GM12892 (cell line): ENCODE measurements around the gene MRPS27.

ENCODE experiments used
- DNase-seq: peaks from one replicate; pipeline ENCODE4 v3.0.0; 2011; ENCODE audit not compliant: insufficient read length
- FAIRE-seq: peaks from 2 replicates; lab custom pipeline; 2011; peaks lifted over from hg19 to GRCh38; lab: Jason Lieb, UNC
- POLR2A ChIP-seq: IDR thresholded peaks from 2 replicates; pipeline ENCODE4 v1.6.1; 2011; ENCODE audit warnings: low read depth, low read length, control low read depth
- POLR2AphosphoS5 ChIP-seq: IDR thresholded peaks from 2 replicates; pipeline ENCODE4 v1.6.1; 2011; ENCODE audit warnings: low read depth, low read length, control low read depth
- TAF1 ChIP-seq: IDR thresholded peaks from 2 replicates; pipeline ENCODE4 v1.6.1; 2011; ENCODE audit warnings: low read depth, mild to moderate bottlenecking, control low read depth, low read length, borderline replicate concordance

MRPS27 gene

DNA sequence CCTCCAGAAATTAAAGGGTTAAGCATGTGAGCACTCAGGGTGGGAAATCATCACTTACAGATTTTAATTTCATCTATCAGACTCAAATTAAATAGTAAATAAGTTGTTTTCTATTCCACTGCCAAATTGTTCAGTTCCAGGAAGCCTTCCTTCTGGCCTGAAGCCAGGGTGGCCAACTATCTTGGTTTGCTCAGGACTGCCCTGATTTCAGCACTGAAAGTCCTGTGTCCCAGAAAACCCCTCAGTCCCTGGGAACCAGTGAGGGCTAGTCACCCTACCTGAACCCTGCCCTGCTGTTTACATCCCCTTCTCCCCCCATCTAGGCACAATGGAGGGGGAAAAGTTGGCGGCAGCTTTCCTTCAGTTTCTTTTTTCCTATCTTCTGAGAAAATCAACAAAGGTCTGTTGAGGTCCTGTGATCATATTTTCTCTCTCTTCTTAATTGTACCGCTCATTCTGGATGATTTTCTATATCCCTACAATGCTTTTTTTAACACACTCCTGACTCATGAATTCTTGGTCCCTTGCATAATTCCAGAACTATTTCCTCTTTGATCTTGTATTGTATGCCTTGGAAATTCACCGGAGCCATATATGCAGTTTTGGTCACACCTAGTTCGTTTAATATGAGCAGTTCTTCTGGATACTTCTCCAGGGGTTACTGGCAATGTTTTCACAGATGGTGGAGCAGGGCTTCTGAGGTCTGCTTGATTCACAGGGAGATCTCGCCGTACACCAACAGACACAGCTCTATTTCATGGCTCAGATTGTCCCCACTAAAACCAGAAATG is 109.0 kb downstream of the MRPS27 start:
- DNase-seq, result no peak
- FAIRE-seq, result no peak
- TF ChIP-seq POLR2AphosphoS5 (no peak), POLR2A (no peak), TAF1 (no peak)

DNA sequence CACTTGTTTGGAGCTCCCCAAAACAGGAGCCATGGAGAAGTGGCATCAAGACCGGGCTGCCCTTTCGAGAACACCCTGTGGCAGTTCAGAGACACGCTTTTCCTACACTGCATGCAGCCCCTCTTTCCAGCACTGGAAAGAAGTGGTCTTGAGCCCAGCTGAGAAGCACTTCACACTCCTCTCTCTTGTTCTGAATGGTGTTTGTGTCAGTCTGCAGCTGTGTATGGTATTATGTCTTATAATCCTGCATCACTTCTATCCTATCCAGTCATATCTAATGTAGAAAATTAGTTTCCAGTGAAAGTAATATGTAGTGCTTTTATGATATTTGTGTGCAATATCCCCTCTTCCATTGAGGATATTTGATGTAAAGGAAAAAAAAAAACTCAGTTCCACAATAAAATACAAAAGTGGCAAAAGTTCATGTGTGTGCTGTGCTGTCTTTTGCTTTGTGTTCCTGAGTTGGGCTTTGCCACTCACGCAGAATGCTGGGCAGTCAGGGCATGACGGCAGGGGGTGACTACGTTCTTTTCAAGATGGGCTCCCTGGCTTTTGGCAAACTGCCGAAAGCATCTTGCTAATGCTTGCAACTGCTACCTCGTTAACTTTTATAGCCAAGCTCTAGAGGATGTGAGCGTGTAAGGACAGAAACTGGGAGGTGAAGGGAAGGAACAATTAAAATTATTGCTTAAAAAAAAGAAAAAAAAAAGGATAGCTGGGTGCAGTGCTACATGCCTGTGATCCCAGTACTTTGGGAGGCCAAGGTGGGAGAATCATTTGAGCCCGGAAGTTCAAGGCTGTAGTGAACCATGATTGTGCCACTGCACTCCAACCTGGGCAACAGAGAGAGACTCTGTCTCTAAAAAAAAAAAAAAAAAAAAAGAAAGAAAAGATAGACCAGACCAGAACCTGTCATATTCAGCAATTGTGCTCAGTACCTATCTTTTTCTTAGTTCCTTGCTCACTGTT is 110.6 kb downstream of the MRPS27 start:
- no peak for FAIRE-seq
- no peak for DNase-seq

DNA sequence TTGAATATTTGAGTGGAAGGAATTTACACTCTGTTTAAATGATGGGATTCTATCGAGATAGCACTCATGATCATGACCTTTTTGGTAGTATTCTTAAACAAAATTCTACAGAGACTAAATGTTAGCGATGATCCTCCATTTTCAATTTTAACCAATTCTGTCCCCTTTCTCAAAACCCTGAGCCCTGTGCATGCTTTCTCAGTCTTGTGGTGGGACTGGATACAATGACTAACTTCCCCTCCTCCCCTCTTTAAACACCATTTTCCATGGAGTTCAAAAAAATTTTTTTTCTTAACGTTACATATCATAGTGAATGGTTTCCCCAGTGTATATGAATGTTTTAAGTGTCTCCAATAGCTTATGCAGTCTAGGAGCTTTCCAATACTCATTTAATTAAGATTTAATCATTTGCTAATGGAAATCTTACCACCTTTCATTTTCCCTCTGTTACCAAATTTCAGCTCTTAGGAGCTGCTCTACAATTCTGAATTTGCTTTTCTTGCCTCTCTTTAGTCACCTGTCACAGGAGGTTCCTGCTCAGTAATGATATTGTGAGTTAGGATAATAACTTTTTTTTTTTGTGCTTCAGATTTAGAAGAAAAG is 111.6 kb downstream of the MRPS27 start:
- DNase-seq, result no peak
- FAIRE-seq, result no peak
- no peak for TF ChIP-seq POLR2AphosphoS5
- no peak for TF ChIP-seq POLR2A
- no peak for TF ChIP-seq TAF1

More for the DNA sequence above, 110.6 kb downstream of the MRPS27 start:
- TF ChIP-seq POLR2A (no peak), TAF1 (no peak), POLR2AphosphoS5 (no peak)

DNA sequence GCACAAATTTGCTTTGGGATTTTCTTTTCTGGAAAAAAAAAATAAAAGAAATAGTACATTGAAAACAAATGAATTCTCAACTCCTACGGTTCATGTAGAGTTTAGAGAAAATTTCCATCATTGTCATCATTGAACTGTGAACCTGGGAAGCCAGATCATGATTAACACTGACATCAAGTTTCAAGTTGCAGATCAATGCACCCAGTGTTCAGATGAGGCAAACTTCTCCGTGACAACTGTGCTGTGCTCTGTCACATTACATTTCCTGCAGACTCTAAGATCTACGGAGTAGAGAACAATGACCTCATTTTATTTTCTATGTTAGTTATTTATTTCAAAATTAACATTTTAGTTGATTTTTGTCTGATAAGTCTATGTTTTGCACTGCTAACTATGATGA is 113.0 kb downstream of the MRPS27 start:
- DNase-seq (no peak), FAIRE-seq (no peak)
- TF ChIP-seq TAF1, result no peak
- TF ChIP-seq POLR2AphosphoS5, result no peak
- TF ChIP-seq POLR2A, result no peak

DNA sequence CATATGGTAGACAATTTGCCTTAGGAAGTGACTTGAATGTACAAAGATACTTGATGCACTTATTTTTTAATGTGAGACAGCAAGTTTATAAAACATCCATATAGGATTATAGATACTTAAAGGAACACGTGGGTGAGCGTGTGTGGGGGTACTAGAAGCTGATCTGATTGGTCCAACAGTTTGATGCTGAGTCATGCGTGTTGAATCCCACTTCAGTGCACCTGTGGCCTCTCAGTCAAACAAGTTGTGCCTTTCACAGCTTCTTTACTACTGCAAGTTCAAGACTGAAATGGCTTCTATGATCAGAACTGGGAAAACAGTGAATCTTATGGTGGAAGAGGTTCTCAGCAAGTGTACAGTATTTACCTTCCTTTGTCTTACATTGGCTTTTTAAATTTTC is 113.9 kb downstream of the MRPS27 start:
- FAIRE-seq (no peak), DNase-seq (no peak)
- TF ChIP-seq TAF1, result no peak
- no peak for TF ChIP-seq POLR2AphosphoS5
- no peak for TF ChIP-seq POLR2A

DNA sequence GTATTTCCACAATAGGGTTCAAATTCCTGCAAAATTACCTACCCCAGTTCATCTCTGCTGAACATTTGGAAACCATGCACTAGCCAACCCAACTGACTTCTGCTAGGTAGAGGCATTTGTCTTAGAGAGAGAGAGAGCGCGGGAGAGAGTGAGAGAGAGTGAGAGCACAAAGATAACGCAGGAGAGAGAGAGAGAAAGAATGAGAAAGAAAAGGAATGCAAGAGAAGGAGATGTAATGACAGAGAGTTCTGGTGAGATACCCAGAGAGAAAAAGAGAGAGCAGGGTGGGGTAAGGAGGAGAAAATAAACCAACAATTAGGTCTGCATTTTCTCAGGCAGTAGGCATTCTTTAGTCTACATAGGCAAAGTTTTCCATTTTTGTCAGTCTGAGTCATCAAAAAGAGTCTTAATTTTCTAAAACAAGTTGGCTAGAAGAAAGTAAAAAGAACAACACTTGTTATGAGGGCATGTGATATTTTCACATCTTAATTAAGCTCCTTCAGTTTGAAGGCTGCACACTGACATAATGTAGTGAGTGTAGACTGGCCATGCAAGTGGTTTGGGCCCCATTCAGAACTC is 114.5 kb downstream of the MRPS27 start:
- FAIRE-seq, result no peak

DNA sequence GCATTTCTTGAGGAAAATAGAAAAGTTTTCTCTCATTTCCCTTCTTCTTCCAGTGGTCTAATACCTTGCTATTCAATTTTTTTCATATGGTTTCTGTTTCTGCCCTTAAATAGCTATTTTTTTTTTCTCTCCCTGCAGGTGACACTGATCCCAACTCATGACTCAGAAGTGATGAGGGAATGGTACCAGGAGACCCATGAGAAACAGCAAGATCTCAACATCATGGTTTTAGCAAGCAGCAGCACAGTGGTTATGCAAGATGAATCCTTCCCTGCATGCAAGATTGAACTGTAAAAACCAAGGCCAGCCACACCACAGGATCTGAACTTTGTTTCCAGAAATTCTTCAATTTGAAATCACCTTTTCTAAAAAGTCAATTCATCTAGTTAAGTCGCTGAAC is 115.1 kb downstream of the MRPS27 start:
- no peak for DNase-seq
- TF ChIP-seq POLR2A, result no peak
- TF ChIP-seq POLR2AphosphoS5, result no peak
- TF ChIP-seq TAF1, result no peak
- no peak for FAIRE-seq

More for the DNA sequence above, 114.5 kb downstream of the MRPS27 start:
- no peak for TF ChIP-seq POLR2A
- TF ChIP-seq POLR2AphosphoS5, result no peak
- no peak for TF ChIP-seq TAF1
- DNase-seq, result no peak

DNA sequence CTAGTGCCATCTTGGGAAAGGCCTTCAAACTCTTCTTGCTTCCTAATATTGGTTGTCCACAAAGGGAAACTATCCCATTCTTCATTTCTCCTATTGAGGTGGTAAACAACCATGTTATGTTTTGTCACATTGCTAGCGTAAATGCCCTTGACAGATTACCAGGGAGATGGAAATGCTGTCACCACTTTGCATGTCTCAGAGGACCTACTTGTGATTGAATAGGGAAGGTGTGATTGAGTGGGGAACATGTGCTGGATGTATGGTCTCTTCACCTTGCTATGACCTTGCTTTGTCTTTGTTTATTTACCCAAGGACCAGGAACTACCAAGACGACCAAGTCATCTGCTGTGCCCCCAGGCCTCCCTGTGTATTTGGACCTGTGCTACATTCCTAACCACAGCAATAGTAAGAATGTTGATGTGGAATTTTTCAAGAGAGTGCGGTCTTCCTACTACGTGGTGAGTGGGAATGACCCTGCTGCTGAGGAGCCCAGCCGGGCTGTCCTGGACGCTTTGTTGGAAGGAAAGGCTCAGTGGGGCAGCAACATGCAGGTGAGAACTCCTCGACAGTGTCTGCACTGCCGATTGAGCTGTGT is 116.7 kb downstream of the MRPS27 start:
- FAIRE-seq, result no peak
- no peak for DNase-seq
- TF ChIP-seq POLR2A (no peak), TAF1 (no peak), POLR2AphosphoS5 (no peak)

DNA sequence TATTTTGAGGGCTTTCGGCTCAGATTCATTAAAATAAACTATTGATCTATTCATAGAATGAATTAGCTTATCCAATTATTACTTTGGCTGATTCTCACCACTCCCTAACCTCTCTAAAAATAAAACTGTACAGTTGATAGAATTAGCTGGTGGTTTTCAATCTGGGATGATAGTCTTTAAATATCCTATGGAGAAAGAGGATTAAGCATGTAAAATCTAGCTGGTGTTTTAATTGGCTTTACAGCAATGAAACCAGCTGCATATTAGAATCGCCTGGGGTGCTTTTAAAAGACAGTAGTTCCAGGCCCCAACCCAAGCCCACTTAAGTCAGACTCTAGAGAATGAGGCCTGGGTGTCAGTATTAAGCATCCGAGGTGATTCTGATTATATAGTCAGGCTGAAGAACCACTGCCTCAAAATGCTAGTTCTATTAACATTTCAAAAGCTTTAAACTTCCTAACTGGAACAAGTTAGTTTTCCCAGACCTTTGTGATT is 117.7 kb downstream of the MRPS27 start:
- DNase-seq (no peak), FAIRE-seq (no peak)
- TF ChIP-seq POLR2AphosphoS5 (no peak), TAF1 (no peak), POLR2A (no peak)

DNA sequence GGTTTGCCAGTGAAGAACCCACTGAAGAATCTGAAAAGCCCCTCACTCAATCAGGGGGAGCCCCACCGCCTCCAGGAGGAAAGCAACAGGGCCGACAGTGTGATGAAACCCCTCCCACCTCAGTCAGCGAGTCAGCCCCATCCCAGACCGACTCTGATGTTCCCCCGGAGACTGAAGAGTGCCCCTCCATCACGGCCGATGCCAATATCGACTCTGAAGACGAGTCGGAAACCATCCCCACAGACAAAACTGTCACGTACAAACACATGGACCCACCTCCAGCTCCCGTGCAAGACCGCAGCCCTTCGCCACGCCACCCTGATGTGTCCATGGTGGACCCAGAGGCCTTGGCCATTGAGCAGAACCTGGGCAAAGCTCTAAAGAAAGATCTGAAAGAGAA is 120.4 kb downstream of the MRPS27 start:
- TF ChIP-seq POLR2A (no peak), TAF1 (no peak), POLR2AphosphoS5 (no peak)
- FAIRE-seq, result no peak

More for the DNA sequence above, 120.4 kb downstream of the MRPS27 start:
- no peak for DNase-seq
